ENCODE measurements around the gene GK.
"Not testable (repeated sequence)": the region's sequence is repeated elsewhere in the genome, so short reads cannot be mapped to it uniquely, and the experiment has no call there.

- not testable (repeated sequence) for TF ChIP-seq CTCF (conservative IDR thresholded peaks at IDR 0.05); ZFX (IDR thresholded peaks at IDR 0.05)
Observed at GRCh38 chrX:30639702-30640101, 13.5 kb upstream of the GK start.
